Neural progenitor cell (in vitro differentiated cells): ENCODE data around the gene TAS2R60. TPM values are rescaled to one million over a fixed set of nuclear protein-coding genes. Genes with fewer than 3 reads are reported as not detected.

ENCODE experiments used
- DNase-seq: peaks from one replicate; pipeline ENCODE4 v3.0.0-alpha.2; 2016; ENCODE audit warnings: low spot score
- H2AFZ ChIP-seq: fragments of 200-600 bp; sonication (generic); replicated peaks from 2 replicates; pipeline ENCODE4 v1.6.1; 2016; ENCODE audit warnings: antibody characterized with exemption
- H3F3A ChIP-seq: fragments of 200-600 bp; sonication (generic); 2 replicates; pipeline ENCODE4 v1.6.1; 2016; ENCODE audit warnings: antibody characterized with exemption, low read depth
- H3K27ac ChIP-seq: fragments of 200-600 bp; sonication (generic); 2 replicates; pipeline ENCODE4 v1.5.1; 2016; ENCODE audit warnings: mild to moderate bottlenecking
- H3K27me3 ChIP-seq: fragments of 200-600 bp; sonication (generic); 2 replicates; pipeline ENCODE4 v1.6.1; 2016; ENCODE audit warnings: mild to moderate bottlenecking, moderate library complexity
- H3K36me3 ChIP-seq: fragments of 200-600 bp; sonication (generic); 2 replicates; pipeline ENCODE4 v1.5.1; 2016
- H3K4me1 ChIP-seq: fragments of 200-600 bp; sonication (generic); 2 replicates; pipeline ENCODE4 v1.6.1; 2016; ENCODE audit warnings: mixed run types
- H3K4me2 ChIP-seq: fragments of 200-600 bp; sonication (generic); 2 replicates; pipeline ENCODE4 v1.6.1; 2016
- H3K4me3 ChIP-seq: fragments of 200-600 bp; sonication (generic); 2 replicates; pipeline ENCODE4 v1.5.1; 2016
- H3K79me2 ChIP-seq: fragments of 200-600 bp; sonication (generic); 2 replicates; pipeline ENCODE4 v1.6.1; 2016; ENCODE audit warnings: low read depth
- H3K9ac ChIP-seq: fragments of 200-600 bp; sonication (generic); 2 replicates; pipeline ENCODE4 v1.6.1; 2016
- H3K9me3 ChIP-seq: fragments of 200-600 bp; sonication (generic); 2 replicates; pipeline ENCODE4 v1.5.1; 2016; ENCODE audit warnings: low read depth
- H4K20me1 ChIP-seq: fragments of 200-600 bp; sonication (generic); 2 replicates; pipeline ENCODE4 v1.6.1; 2016; ENCODE audit warnings: low read depth
- H3K27ac Mint-ChIP-seq: 3 replicates; pipeline ENCODE4 v1.8.0; 2021; ENCODE audit warnings: mixed read lengths
- H3K27me3 Mint-ChIP-seq: 2 replicates; pipeline ENCODE4 v1.8.0; 2022; ENCODE audit warnings: low read depth, mild to moderate bottlenecking, inconsistent platforms, moderate library complexity, mixed read lengths; ENCODE audit not compliant: insufficient read depth
- H3K36me3 Mint-ChIP-seq: 3 replicates; pipeline ENCODE4 v1.8.0; 2021; ENCODE audit warnings: mixed read lengths
- H3K4me1 Mint-ChIP-seq: 3 replicates; pipeline ENCODE4 v1.8.0; 2021; ENCODE audit warnings: mixed read lengths
- H3K4me3 Mint-ChIP-seq: 3 replicates; pipeline ENCODE4 v1.8.0; 2021; ENCODE audit warnings: mild to moderate bottlenecking, moderate library complexity, mixed read lengths
- H3K9me3 Mint-ChIP-seq: 3 replicates; pipeline ENCODE4 v1.8.0; 2020; ENCODE audit warnings: mixed read lengths
- EZH2 ChIP-seq: fragments of 200-600 bp; sonication (generic); IDR thresholded peaks from 2 replicates; pipeline ENCODE4 v1.6.1; 2017; ENCODE audit warnings: antibody characterized with exemption, mild to moderate bottlenecking, moderate library complexity
- EZH2phosphoT487 ChIP-seq: fragments of 200-600 bp; sonication (generic); IDR thresholded peaks from 2 replicates; pipeline ENCODE4 v1.6.1; 2017; ENCODE audit warnings: antibody characterized with exemption
- total RNA-seq: library from RNA; depleted of rRNA; stranded (reverse); fragments of >200 nt; gene quantifications from 2 replicates; pipeline ENCODE4 v1.2.3, GENCODE V29; 2015; ENCODE audit warnings: low replicate concordance
- TF ChIP-seq, protein P1 (sequence below): fragments of 200-600 bp; sonication (generic); IDR thresholded peaks from 2 replicates; pipeline ENCODE4 v1.5.1; 2017; ENCODE audit warnings: antibody characterized with exemption, mild to moderate bottlenecking

The TAS2R60 gene
- total RNA-seq, 1 donor from 2014 or later = not detected

DNA sequence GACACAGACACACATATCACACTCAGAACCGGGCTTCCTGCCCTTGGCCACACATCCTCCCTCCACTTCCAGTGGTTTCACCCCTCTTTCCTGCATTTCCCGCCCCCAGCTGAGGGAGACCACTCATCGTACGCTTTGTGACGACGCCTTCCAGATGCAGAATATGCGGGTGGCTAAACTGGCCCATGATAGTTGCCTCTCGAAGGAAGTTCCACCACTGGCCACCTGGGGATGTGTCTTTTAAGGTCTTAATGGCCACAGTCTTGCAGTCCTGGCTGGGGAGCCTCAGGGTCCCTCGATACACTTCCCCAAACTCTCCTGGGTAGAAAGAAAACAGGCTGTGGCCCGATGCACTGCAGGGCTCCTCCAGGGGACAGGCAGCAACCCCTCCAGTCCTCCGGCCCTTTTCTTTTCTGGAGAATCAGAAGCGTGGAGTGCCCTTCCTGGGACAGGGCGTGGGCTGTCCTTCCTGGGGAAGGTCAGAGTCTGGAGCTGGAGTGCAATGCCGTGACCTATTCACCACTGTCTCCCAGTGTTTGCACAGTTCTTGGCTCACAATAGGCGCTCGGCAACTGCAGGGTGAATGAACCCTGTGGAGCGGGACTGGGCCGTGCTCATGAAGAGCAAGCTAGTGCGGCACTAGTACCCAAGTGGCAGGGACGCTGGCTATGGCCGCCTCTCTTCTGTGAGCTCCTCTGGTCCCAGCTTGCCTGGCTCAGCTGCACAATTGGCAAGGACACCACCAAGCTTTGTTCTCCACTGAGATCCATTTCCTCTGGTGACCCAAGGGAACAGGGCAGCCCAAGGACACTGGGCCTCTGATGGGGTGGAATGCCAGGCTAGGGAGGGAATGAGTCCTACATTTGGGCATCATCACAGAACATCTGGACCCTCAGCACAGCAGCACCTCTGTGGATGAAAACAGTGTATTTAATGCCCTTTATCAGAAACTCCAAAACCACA lies 47.8 kb upstream of the TAS2R60 start:
- DNase-seq = no peak
- H3K36me3 Mint-ChIP-seq = peaks cover 14% of the 10 kb centered on the region

DNA sequence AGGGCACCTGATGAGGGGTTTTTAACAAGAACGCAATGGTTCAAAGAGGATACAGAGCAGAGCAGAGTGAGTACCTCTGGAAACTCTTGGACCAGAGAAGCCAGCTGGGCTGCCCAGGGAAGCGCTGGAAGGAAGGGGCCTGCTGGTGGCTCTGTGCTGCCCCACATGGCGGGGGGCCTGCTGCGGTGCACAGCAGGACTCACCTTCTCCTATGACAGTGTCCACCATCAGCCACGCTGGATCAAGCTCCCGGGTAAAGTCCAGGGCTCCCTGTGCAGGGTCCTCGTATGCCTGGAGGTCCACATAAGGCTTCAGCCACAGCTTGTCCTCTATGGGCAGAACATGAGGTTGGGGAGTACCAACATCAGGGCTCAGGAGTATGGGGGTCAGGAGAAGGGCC lies 47.1 kb upstream of the TAS2R60 start:
- TF ChIP-seq EZH2phosphoT487 (no peak), EZH2 (no peak)
- TF ChIP-seq, protein P1, sequence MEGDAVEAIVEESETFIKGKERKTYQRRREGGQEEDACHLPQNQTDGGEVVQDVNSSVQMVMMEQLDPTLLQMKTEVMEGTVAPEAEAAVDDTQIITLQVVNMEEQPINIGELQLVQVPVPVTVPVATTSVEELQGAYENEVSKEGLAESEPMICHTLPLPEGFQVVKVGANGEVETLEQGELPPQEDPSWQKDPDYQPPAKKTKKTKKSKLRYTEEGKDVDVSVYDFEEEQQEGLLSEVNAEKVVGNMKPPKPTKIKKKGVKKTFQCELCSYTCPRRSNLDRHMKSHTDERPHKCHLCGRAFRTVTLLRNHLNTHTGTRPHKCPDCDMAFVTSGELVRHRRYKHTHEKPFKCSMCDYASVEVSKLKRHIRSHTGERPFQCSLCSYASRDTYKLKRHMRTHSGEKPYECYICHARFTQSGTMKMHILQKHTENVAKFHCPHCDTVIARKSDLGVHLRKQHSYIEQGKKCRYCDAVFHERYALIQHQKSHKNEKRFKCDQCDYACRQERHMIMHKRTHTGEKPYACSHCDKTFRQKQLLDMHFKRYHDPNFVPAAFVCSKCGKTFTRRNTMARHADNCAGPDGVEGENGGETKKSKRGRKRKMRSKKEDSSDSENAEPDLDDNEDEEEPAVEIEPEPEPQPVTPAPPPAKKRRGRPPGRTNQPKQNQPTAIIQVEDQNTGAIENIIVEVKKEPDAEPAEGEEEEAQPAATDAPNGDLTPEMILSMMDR = no peak
- H3K27me3 ChIP-seq = no peaks in the 10 kb centered on the region
- DNase-seq = no peak
- no peaks in the 10 kb centered on the region for H3K36me3 ChIP-seq
- H3K27ac ChIP-seq = no peak overlapping the region
- H3K9ac ChIP-seq = no peak overlapping the region
- no peaks in the 10 kb centered on the region for H3K9me3 ChIP-seq
- Mint-ChIP-seq H3K9me3 (peaks cover 4% of the 10 kb centered on the region), H3K36me3 (peaks cover 14% of the 10 kb centered on the region), H3K27me3 (peaks cover 8% of the 10 kb centered on the region), H3K4me3 (no peak overlapping the region), H3K27ac (no peak overlapping the region), H3K4me1 (peaks cover 5% of the 10 kb centered on the region)
- no peaks in the 10 kb centered on the region for H3K4me1 ChIP-seq
- no peak overlapping the region for H3K4me3 ChIP-seq
- H3K79me2 ChIP-seq = no peaks in the 10 kb centered on the region
- no peaks in the 10 kb centered on the region for H4K20me1 ChIP-seq
- no peaks in the 10 kb centered on the region for H3F3A ChIP-seq
- H2AFZ ChIP-seq = no peak overlapping the region
- no peak overlapping the region for H3K4me2 ChIP-seq

More for the DNA sequence above, 47.8 kb upstream of the TAS2R60 start:
- Histone ChIP-seq H3K4me2 (no peak overlapping the region), H3K36me3 (no peaks in the 10 kb centered on the region), H3K4me3 (no peak overlapping the region), H2AFZ (no peak overlapping the region), H3K4me1 (no peaks in the 10 kb centered on the region), H3K9ac (no peak overlapping the region), H4K20me1 (peaks cover 4% of the 10 kb centered on the region), H3K27ac (no peak overlapping the region), H3F3A (no peaks in the 10 kb centered on the region), H3K9me3 (no peaks in the 10 kb centered on the region), H3K79me2 (no peaks in the 10 kb centered on the region), H3K27me3 (no peaks in the 10 kb centered on the region)
- Mint-ChIP-seq H3K4me3 (peak overlapping the region; percentile 57), H3K27me3 (peaks cover 8% of the 10 kb centered on the region), H3K4me1 (peaks cover 5% of the 10 kb centered on the region), H3K9me3 (peaks cover 4% of the 10 kb centered on the region), H3K27ac (no peak overlapping the region)
- TF ChIP-seq EZH2phosphoT487 = no peak
- no peak for TF ChIP-seq EZH2

DNA sequence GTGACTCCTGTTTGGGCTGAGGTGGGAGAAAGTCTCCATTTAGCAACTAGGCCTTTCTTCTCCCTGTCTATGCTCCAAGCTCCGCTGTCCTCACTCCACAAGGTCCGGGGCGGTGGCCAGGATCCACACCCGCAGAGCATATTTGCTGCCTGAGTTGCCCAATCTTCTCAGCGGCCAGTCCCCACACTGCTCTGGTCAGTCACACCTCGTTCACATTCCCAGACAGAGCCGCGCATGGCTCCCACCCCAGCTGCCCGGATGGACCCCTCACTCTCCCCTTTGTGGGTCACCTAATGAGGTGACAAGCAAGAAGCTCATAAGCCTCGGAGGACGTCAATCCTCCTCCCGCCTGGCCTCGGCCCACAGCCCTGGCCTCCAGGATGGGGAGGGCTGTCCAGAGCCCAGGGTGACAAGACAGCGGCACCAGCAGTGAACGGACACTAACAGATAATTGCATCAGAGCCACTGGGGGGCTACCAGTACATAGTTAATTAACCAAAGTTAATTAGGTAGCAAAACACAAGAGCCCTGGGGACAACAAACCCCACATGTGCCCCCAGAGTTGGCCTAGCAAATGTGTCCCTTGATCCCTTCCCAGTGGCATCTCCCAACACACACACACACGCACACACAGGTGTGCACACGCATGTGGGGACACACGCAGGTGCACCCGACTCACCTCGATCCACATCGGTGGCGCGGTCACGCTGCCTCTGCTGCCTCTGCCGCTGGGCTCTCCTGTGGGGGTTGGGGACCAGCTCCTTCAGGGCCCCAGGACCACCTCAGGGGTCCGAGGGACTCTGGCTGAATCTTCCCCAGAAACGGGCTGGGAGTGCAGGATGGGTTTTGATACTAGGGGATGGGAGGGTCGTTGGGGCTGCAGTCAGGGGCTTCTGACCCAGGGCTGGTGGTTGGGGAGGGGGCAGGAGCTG lies 46.4 kb upstream of the TAS2R60 start:
- no peaks in the 10 kb centered on the region for H3K79me2 ChIP-seq
- no peaks in the 10 kb centered on the region for H3K27me3 ChIP-seq
- Mint-ChIP-seq H3K4me1 (peaks cover 5% of the 10 kb centered on the region), H3K27ac (peak overlapping the region; percentile 79), H3K4me3 (no peak overlapping the region), H3K36me3 (peaks cover 14% of the 10 kb centered on the region), H3K9me3 (peaks cover 4% of the 10 kb centered on the region), H3K27me3 (peaks cover 8% of the 10 kb centered on the region)
- no peaks in the 10 kb centered on the region for H4K20me1 ChIP-seq
- no peak overlapping the region for H3K9ac ChIP-seq
- no peak overlapping the region for H3K27ac ChIP-seq
- H3K36me3 ChIP-seq = no peaks in the 10 kb centered on the region
- H3F3A ChIP-seq = no peaks in the 10 kb centered on the region
- H3K4me3 ChIP-seq = no peak overlapping the region
- no peak for DNase-seq
- no peaks in the 10 kb centered on the region for H3K4me1 ChIP-seq
- TF ChIP-seq EZH2 (no peak), EZH2phosphoT487 (no peak)
- TF ChIP-seq, protein P1 = no peak
- no peak overlapping the region for H3K4me2 ChIP-seq
- no peak overlapping the region for H2AFZ ChIP-seq
- no peaks in the 10 kb centered on the region for H3K9me3 ChIP-seq
